DMS153 (cell line): Measurements from ENCODE around the gene SIAE.
A peak's percentile ranks its signal among the peaks of the same experiment; 100 is the strongest.

Experiments
- DNase-seq: peaks from one replicate; lab custom pipeline; 2025; lab: John Stamatoyannopoulos, UW

The SIAE gene

GRCh38 chr11:124667601-124668000, 5.9 kb downstream of the SIAE start:
- no peak for DNase-seq

GRCh38 chr11:124663861-124664260, 9.7 kb downstream of the SIAE start:
- no peak for DNase-seq

GRCh38 chr11:124662106-124662505, 11.4 kb downstream of the SIAE start:
- no peak for DNase-seq

DNA sequence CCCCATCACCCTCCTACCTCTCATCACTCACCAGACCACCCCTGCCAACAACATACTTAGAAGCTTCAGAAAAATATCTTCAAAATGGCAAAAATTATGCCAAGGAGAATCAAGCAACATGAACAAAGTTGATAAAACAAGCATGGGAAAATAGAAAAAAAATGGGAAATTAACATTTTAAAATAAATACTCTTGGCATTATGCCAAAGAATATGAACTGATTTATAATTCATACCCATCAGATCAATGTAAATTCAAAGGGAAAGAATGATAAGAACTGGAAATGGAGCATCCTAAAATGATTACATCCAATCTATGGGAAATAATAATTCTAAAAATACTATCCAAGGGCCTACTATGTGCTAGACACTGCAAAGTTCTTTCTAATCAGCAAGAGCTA, 12.0 kb downstream of the SIAE start:
- no peak for DNase-seq

GRCh38 chr11:124658986-124659385, 14.6 kb downstream of the SIAE start:
- no peak for DNase-seq

DNA sequence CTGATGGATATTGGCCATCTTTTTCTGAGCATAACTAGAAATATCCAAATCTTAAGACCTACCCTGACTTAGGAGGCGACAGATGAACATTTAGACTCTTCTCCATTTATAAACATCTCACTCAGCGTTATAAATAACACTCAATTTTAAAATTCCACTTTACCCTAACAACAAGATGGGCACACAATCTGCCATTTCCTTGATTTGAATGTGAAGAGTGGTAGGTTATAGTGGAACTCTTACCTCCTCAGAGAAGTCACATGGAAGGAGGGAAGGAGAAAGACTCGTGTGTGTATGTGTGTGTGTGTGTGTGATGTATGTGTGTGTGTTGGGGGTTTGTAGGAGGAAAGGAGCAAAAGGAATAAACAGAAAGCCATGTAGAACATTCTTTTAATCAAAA, 15.0 kb downstream of the SIAE start:
- DNase-seq: no peak

- no peak for DNase-seq
Observed at GRCh38 chr11:124657904-124658303, 15.6 kb downstream of the SIAE start.

GRCh38 chr11:124656774-124657630, 16.5 kb downstream of the SIAE start:
- DNase-seq: peak; percentile 46

DNA sequence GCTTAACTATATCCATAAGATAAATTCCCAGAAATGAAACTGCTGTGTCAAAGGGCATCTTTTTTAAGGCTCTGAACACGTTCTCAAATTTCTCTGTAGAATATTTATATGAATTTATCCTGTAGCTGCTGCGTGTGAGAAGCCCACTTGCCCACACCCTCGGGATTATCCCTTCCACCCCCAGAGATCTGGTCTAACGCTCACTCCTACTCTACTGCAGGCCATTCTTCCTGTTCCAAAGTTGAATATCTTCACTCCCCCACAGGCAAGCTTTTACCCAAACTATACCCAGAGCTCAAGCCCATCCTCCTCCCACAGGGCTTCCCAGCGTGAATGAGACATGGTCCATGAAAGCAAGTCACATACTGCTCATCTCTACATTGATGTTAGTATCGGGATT, 24.9 kb downstream of the SIAE start:
- DNase-seq: no peak

- no peak for DNase-seq
Observed at GRCh38 chr11:124646148-124646547, 27.4 kb downstream of the SIAE start.

- peak; percentile 37 for DNase-seq
Observed at GRCh38 chr11:124644426-124645280, 28.9 kb downstream of the SIAE start.

DNA sequence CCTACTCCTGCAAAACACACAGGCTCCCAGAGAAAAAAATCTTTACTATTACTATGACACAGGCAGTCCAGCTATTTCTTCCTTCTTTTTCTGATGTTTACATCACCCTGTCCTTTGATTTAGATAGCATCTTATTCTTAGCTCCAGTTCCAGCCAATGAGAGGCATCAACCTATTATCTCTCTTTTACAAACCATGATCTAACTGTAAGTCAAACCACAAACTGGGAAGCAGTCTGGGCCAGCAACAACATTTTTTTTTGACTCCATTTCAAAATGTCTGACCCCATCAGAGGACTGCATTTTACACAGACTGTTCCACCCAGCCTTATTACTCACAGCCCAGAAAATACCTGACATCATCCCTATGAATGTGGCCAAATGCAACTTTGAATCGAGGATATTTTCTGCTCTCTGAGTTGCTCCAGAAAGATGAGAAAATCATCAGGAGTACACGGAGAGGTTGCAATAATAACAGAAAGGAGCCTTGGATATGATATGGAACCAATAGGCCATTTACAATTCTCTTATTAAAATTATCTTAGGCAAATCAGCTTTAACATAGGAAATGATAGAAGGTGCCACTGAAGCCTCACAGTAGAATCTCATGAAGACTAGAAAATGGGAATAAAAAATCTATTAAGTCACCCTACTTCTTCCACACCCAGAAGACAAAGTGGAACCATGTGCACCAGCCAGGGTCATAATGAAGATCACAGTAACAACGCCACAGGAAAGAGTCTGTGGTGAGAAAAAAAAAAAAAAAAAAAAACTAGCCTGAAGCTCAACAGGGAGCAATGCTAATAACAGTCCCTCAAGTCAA, 29.7 kb downstream of the SIAE start:
- DNase-seq: no peak

DNA sequence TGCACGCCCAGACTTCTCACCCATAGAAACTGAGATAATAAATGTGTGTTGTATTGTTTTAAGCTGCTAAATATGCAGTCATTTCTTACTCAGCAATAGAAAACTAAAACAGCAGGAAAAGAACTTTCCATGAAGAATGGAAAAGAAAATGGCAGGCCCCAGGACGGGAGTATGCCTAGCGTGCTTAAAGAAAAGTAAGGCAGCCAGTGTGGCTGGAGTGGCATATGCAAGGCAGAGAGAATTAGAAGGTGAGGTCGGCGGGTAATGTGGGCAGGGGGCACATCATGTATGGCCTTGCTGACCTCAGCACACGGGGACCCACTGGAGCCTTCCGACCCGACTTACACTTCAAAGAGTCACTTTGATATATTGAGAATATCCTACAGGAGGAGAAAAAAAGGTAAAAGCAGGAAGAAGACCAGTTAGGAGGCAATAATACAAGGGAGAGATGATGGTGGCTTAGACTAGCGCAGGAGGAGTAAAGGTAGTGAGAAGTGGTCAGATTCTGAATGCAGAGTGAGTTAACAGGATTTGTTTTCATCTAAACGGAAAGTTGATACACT, 30.4 kb downstream of the SIAE start:
- no peak for DNase-seq

DNA sequence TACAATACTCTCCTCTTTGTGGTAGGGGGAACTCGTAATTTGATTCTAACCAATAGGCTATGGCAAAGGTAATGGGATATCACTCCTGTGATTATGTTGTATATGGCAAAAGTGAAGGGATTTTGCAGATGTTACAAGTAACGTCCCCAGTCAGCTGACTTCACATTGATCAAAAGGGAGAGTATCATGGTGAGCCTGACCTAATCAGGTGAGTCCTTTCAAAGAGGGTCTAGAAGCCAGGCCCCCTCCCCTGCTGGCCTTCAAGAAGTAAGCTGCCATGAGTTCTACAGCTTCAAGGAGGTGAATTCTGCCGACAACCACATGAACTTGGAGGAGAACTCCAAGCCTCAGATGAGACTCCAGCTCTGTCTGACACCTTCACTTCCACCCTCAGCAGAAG, 30.9 kb downstream of the SIAE start:
- no peak for DNase-seq

- DNase-seq: no peak
Observed at GRCh38 chr11:124640666-124641065, 32.9 kb downstream of the SIAE start.

DNA sequence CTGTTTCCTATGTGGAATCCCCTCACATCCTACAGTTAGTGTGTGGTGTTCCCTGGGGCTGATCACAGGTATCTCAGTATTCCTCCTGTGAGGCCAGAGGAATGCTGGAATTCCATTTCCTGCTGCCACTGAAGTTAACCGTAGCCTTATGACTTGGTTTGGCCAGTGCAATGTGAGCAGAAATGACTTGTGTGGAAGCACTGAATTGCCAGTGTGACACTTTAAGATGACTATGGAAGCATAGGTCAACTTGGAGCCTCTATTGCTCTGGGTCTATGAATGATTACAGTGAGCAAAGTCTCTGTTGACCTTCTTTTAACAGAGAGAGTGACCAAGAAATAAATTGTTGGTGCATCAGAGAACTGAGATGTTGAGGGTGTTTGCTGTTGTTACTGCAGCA, 34.4 kb downstream of the SIAE start:
- no peak for DNase-seq

DNA sequence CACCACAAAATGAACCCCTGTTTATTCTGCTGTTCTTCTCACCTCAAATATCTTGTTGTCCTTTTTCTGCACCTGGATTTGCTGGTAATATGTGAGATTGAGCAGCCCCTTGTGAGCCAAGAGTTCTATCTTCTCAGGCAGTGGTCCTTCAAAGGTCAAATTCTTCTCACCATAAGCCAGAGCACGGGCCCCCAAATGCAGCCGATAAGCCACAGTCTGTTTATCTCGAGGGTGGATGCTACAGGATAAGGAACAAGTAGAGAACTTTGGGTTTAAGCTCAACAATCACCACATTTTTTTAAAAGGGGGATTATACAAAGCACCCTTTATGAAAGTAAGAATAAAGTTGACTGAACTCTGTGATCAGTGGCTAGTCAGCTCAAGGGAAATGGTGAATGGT, 35.0 kb downstream of the SIAE start:
- no peak for DNase-seq

- DNase-seq: no peak
Observed at GRCh38 chr11:124635932-124636331, 37.6 kb downstream of the SIAE start.

DNA sequence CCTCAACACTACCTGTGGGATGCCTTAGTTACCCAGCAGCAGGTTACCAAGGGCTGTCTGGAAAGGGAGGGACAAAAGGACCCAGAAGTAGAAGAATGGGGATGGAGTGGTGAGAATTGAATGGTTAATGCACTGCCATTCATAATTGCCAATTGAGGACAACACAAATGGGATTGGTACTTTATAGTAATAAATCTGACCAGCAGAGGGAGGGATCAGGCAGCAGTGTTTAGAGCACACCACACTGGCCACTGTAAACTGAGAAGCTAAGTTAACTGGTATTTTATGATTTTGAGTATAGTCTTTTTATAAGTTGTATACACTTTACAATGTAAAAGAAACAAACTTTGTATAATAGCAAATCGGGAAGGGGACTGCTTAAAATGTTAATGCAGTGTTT, 40.2 kb downstream of the SIAE start:
- no peak for DNase-seq

DNA sequence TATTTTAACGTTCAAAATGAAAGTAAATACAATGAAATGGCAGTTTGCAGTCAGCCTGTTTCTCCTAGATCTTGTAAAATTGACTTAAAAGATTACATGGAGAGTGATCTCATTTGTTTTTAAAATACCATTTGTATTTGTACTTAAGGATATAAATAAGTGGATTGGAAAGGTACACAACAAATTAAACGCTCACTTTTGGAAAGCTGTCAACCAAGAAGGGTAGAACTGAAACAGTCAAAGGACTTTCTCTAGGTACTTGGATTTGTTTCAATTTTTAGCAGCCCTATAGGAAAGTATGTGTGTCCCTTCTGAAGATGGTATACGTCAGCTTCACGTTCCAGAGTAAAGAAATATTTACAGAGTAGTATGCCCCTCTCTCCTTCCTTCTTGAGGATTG, 43.6 kb downstream of the SIAE start:
- DNase-seq: no peak

- DNase-seq: no peak
Observed at GRCh38 chr11:124627546-124627945, 46.0 kb downstream of the SIAE start.
